NT2/D1 (cell line): ENCODE results near the gene SEMA3F.

Experiments
- SUZ12 ChIP-seq: IDR thresholded peaks from 2 replicates; pipeline ENCODE4 v1.6.1; 2011; ENCODE audit not compliant: insufficient read length, insufficient read depth; ENCODE audit errors: extremely low read depth
- YY1 ChIP-seq: IDR thresholded peaks from 2 replicates; pipeline ENCODE4 v1.6.1; 2011; ENCODE audit not compliant: insufficient read length, insufficient read depth
- ZNF274 ChIP-seq: IDR thresholded peaks from 2 replicates; pipeline ENCODE4 v1.6.1; 2011; ENCODE audit warnings: mild to moderate bottlenecking, low read depth, low read length

DNA sequence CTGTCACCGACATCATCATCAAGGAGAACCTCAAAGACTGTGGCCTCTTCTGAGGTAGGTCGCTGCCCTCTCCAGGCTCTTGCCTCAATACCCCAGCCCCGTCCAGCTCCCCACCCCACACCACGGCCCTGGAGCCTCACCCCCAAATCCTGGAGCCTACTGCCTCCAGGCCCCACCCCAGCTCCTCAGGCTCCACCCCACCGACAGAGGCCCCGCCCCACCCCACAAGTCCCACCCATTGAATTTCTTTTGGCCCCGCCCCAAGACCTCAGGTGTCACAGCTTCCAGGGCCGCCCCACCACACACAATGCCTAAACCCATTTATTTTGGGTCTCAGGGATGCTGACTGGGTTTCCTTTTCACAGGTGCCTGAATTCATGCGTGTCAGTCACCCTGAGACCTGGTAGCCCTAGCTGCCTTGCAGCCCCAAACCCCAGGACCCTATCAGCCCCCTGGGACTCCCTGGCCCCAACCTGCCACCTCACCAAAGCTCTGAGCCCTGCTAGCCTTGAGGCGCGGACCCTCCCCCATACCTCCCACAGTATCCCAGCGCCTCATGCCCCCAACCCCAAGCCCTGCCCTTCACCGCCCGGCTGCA lies 39.9 kb downstream of the SEMA3F start:
- TF ChIP-seq YY1 = no peak
- no peak for TF ChIP-seq SUZ12
- TF ChIP-seq ZNF274 = no peak
